Neural progenitor cell (in vitro differentiated cells): Measurements from ENCODE around the gene ZNF140.

Experiments used
- EZH2 ChIP-seq: fragments of 200-600 bp; sonication (generic); IDR thresholded peaks from 2 replicates; pipeline ENCODE4 v1.6.1; 2017; ENCODE audit warnings: antibody characterized with exemption, mild to moderate bottlenecking, moderate library complexity
- TF ChIP-seq, protein P1 (sequence below): fragments of 200-600 bp; sonication (generic); IDR thresholded peaks from 2 replicates; pipeline ENCODE4 v1.5.1; 2017; ENCODE audit warnings: antibody characterized with exemption, mild to moderate bottlenecking

DNA sequence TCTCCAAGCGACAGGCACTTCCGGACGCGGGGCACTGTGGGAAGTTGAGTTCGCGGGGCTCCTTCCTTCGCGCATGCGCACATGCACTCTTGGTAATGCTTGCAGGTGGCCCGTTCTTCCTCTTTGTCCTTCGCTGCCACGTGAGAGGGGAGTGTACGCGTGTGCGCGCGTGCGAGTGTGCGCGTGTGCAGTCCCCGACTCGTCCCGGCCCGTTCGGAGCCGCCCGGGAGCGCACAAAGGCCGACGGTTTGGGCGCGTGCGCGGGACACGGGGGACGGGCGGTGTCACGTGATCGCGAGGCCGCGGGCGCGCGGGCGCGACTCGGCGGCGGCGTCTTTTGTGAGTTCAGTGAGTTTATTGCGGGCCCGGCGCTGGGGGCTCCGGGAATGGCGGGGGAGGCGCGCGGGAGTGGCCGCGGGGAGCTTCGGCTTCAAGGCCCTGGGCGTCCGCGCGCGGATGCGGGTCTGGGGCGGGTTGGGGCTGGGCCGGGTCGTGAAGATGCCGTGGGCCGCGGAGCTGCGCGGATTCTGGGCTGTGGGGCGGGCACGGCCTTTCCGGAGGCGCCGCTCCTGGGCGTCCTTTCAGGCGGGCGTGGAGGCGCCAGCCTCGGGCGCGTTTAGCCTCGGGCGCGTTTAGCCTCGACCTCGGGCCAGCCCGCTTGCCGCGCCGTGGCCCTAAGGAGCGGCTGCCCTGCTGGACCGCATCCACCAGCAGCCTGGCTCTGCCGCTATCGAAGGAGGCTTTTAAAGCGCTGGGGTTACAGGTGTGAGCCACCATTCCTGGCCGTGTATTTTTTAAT is 43.3 kb upstream of the ZNF140 start, which contains the start of gene ZNF84:
- TF ChIP-seq, protein P1, sequence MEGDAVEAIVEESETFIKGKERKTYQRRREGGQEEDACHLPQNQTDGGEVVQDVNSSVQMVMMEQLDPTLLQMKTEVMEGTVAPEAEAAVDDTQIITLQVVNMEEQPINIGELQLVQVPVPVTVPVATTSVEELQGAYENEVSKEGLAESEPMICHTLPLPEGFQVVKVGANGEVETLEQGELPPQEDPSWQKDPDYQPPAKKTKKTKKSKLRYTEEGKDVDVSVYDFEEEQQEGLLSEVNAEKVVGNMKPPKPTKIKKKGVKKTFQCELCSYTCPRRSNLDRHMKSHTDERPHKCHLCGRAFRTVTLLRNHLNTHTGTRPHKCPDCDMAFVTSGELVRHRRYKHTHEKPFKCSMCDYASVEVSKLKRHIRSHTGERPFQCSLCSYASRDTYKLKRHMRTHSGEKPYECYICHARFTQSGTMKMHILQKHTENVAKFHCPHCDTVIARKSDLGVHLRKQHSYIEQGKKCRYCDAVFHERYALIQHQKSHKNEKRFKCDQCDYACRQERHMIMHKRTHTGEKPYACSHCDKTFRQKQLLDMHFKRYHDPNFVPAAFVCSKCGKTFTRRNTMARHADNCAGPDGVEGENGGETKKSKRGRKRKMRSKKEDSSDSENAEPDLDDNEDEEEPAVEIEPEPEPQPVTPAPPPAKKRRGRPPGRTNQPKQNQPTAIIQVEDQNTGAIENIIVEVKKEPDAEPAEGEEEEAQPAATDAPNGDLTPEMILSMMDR: no peak
- TF ChIP-seq EZH2: no peak
